Neural progenitor cell (in vitro differentiated cells): ENCODE data around the gene PTTG1IP.

Source experiments
- EZH2 ChIP-seq: fragments of 200-600 bp; sonication (generic); IDR thresholded peaks from 2 replicates; pipeline ENCODE4 v1.6.1; 2017; ENCODE audit warnings: antibody characterized with exemption, mild to moderate bottlenecking, moderate library complexity
- EZH2phosphoT487 ChIP-seq: fragments of 200-600 bp; sonication (generic); IDR thresholded peaks from 2 replicates; pipeline ENCODE4 v1.6.1; 2017; ENCODE audit warnings: antibody characterized with exemption
- TF ChIP-seq, protein P1 (sequence below): fragments of 200-600 bp; sonication (generic); IDR thresholded peaks from 2 replicates; pipeline ENCODE4 v1.5.1; 2017; ENCODE audit warnings: antibody characterized with exemption, mild to moderate bottlenecking

DNA sequence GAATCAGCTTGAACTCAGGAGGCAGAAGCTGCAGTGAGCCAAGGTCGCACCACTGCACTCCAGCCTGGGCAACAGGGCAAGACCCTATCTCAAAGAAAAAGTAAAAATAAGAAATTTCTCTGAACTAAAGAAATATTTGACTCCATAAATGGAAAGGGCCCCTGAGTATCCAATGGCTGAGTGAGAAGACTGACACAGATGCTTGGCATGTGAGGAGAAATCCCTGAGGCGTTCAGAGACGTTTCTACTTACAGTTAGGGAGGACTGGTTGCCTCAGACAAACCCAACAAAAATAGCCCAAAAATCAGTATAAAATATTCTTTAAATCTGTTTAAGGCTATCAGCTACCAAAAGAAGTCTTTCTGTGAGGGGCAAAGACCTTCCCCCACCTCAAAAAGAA, 52.6 kb downstream of the PTTG1IP start:
- TF ChIP-seq, protein P1, sequence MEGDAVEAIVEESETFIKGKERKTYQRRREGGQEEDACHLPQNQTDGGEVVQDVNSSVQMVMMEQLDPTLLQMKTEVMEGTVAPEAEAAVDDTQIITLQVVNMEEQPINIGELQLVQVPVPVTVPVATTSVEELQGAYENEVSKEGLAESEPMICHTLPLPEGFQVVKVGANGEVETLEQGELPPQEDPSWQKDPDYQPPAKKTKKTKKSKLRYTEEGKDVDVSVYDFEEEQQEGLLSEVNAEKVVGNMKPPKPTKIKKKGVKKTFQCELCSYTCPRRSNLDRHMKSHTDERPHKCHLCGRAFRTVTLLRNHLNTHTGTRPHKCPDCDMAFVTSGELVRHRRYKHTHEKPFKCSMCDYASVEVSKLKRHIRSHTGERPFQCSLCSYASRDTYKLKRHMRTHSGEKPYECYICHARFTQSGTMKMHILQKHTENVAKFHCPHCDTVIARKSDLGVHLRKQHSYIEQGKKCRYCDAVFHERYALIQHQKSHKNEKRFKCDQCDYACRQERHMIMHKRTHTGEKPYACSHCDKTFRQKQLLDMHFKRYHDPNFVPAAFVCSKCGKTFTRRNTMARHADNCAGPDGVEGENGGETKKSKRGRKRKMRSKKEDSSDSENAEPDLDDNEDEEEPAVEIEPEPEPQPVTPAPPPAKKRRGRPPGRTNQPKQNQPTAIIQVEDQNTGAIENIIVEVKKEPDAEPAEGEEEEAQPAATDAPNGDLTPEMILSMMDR = no peak
- no peak for TF ChIP-seq EZH2
- no peak for TF ChIP-seq EZH2phosphoT487
